ENCODE measurements around the gene TSHZ3. TPM values are rescaled to one million over a fixed set of nuclear protein-coding genes. Genes with fewer than 3 reads are reported as not detected.

TSHZ3 gene
- polyA plus RNA-seq, 1 donor from 2014 or later: not detected

DNA sequence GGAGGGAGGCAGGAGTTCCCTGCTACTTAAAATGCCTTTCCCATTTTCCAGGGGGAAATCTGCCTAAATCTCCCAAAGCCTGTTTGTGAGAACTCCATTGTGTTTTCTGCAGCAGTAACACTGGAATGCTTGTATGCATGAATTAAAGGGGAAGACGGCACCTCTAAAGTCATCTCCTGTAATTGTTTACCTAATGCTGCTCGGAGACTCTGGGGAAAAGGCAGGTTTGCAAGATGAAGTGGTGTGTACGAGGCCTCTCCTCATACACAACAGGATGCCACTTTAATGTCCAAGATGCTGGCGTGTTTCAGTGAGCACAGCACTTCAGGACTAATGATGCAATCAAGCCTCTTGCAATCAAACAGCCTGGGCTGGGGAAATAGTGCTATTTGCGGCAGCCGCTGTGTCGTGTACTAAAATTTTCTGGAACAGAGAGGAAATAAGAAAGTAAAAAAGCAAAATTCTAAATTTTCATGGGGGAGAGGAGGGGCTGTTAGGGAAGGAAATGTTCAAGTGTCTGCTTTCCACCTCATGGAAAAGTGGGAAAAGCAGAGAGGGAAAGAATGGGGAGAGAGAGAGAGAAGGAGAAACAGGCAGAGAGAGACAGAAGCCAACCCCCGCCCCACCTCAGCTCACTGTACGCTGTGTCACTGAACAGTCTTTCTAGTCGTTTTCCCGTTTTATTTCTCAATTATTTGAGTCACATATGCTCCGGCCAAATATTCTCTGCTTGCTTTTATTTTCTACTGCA lies 32.9 kb downstream of the TSHZ3 start:
- Mint-ChIP-seq H3K36me3 (no peaks in the 10 kb centered on the region), H3K27me3 (no peaks in the 10 kb centered on the region), H3K4me1 (no peaks in the 10 kb centered on the region), H3K9me3 (peaks cover 0 to 2% (median 0%) of the 10 kb centered on the region in 3 donors), H3K27ac (no peak overlapping the region), H3K4me3 (no peak overlapping the region)

GRCh38 chr19:31315652-31316051 lies 33.6 kb downstream of the TSHZ3 start:
- no peaks in the 10 kb centered on the region for H3K27me3 Mint-ChIP-seq
- no peaks in the 10 kb centered on the region for H3K4me1 Mint-ChIP-seq

DNA sequence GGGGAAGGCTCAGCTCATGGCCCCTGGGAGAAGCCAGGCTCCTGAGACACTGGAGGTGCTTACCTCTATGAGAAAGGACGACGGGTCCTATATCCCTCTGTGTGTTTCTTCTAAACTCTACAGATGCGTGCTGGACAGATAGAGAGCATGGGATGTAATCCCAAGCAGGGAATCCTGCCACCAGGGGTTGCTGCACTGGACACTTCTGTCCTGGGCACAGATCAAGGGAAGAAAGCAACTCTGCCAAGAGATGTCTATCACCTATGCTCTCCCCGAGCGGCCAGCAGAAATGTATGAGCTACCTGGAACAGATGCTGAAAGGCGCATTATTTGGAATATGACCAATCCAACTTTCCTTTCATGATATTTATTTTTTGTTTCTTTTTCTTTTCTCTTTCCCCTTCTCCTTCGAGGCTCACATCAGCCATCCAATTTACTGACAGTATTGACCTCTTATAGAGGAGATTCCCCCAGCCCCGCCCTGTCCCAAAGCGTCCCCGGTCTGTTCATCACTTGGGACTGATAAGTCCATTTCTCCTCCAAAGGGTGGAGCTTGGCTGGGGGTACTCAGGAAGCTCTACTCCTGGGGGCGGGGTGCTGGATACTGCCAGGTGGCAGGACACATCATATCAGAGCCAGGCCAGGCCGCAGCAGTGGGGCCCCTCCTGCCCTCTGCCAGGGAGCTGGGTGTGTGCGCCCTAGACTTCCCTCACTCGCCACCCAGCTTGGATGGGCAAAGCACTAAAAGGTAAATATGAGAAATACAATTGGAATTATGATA lies 34.2 kb downstream of the TSHZ3 start:
- Mint-ChIP-seq H3K27me3 (no peaks in the 10 kb centered on the region), H3K4me1 (no peaks in the 10 kb centered on the region), H3K36me3 (no peaks in the 10 kb centered on the region), H3K4me3 (no peak overlapping the region), H3K27ac (no peak overlapping the region), H3K9me3 (peaks cover 0 to 3% (median 0%) of the 10 kb centered on the region in 3 donors)

More at GRCh38 chr19:31315652-31316051, 33.6 kb downstream of the TSHZ3 start:
- Mint-ChIP-seq H3K27ac (no peak overlapping the region), H3K36me3 (no peaks in the 10 kb centered on the region), H3K9me3 (peaks cover 0 to 2% (median 0%) of the 10 kb centered on the region in 3 donors), H3K4me3 (no peak overlapping the region)

DNA sequence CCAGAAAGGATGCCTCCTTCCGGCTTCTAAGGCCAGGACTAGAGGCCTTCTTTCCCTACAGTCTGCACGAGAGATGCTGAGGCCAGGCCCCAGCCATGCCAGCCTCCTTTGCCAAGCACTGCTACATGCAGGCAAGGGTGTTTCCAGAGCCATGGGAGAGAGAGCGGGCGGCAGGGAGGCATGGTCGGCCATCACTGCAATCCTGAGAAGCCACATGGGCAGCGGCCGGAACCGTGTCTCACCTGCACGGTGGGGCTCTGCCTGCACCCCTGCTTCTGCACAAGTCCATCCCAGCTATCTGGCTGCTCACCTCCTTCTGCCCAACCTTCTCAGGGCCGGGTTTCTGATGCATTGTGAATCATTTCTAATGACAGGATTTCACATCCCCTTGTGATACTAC lies 35.1 kb downstream of the TSHZ3 start:
- H3K4me3 Mint-ChIP-seq: no peak overlapping the region
- no peaks in the 10 kb centered on the region for H3K27me3 Mint-ChIP-seq
- no peak overlapping the region for H3K27ac Mint-ChIP-seq
- H3K36me3 Mint-ChIP-seq: no peaks in the 10 kb centered on the region
- no peaks in the 10 kb centered on the region for H3K4me1 Mint-ChIP-seq
- peaks cover 0 to 4% (median 0%) of the 10 kb centered on the region in 3 donors for H3K9me3 Mint-ChIP-seq

DNA sequence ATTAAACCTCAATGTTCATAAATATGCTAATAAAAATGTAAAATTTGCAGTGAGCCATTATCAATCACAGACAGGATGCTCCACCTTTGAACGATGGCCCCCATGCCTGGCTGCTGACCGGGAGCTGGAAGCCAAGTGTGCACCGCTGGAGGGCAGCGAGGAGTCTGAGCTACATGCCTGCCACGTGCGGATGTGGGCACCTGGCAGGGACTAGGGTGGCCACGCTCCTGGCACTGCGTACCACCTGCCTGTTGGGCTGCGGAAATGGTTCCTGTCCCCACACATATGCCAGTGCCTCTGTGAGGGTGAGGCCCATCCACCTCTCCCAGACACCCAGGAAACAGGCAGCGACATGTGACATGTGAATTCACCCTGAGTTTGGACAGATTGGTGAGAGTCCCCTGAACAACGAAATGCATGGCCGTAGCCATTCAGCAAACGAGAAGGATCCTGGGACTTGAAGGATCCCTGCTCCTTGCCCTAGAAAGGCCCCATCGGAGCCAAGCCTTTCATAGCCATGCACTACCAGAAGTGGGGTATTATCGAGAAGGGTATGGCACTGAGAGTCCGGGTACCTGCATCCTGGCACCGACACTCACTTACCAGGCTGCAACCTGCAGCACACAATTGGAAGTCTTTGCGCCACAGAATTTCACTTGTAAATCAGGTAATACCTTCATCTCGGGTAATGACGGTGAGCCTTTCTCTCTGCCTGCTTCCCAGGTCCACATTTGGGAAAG lies 35.8 kb downstream of the TSHZ3 start:
- H3K9me3 Mint-ChIP-seq: peaks cover 0 to 4% (median 0%) of the 10 kb centered on the region in 3 donors
- no peak overlapping the region for H3K4me3 Mint-ChIP-seq
- no peaks in the 10 kb centered on the region for H3K36me3 Mint-ChIP-seq
- no peak overlapping the region for H3K27ac Mint-ChIP-seq
- no peaks in the 10 kb centered on the region for H3K4me1 Mint-ChIP-seq
- H3K27me3 Mint-ChIP-seq: no peaks in the 10 kb centered on the region

GRCh38 chr19:31312677-31313244 lies 36.5 kb downstream of the TSHZ3 start:
- Mint-ChIP-seq H3K27me3 (no peaks in the 10 kb centered on the region), H3K4me3 (no peak overlapping the region), H3K9me3 (peaks cover 0 to 4% (median 0%) of the 10 kb centered on the region in 3 donors), H3K4me1 (no peaks in the 10 kb centered on the region), H3K36me3 (peaks cover 2% of the 10 kb centered on the region), H3K27ac (no peak overlapping the region)

GRCh38 chr19:31312009-31312676 lies 37.1 kb downstream of the TSHZ3 start:
- Mint-ChIP-seq H3K27me3 (no peaks in the 10 kb centered on the region), H3K4me3 (no peak overlapping the region), H3K4me1 (no peaks in the 10 kb centered on the region), H3K9me3 (peaks cover 0 to 4% (median 0%) of the 10 kb centered on the region in 3 donors), H3K36me3 (peaks cover 2% of the 10 kb centered on the region), H3K27ac (no peak overlapping the region)

- peaks cover 2% of the 10 kb centered on the region for H3K36me3 Mint-ChIP-seq
- no peaks in the 10 kb centered on the region for H3K27me3 Mint-ChIP-seq
- H3K27ac Mint-ChIP-seq: no peak overlapping the region
- H3K4me3 Mint-ChIP-seq: no peak overlapping the region
- H3K9me3 Mint-ChIP-seq: peaks cover 0 to 6% (median 0%) of the 10 kb centered on the region in 3 donors
- no peaks in the 10 kb centered on the region for H3K4me1 Mint-ChIP-seq
These were observed 38.7 kb downstream of the TSHZ3 start for GRCh38 chr19:31310432-31311133.

- no peak overlapping the region for H3K4me3 Mint-ChIP-seq
- peaks cover 0 to 4% (median 0%) of the 10 kb centered on the region in 3 donors for H3K9me3 Mint-ChIP-seq
- peaks cover 2% of the 10 kb centered on the region for H3K36me3 Mint-ChIP-seq
- no peak overlapping the region for H3K27ac Mint-ChIP-seq
- H3K4me1 Mint-ChIP-seq: no peaks in the 10 kb centered on the region
- H3K27me3 Mint-ChIP-seq: no peaks in the 10 kb centered on the region
These were observed 40.5 kb downstream of the TSHZ3 start for GRCh38 chr19:31308781-31309180.

GRCh38 chr19:31307071-31307669 lies 42.1 kb downstream of the TSHZ3 start:
- no peak overlapping the region for H3K27ac Mint-ChIP-seq
- no peaks in the 10 kb centered on the region for H3K27me3 Mint-ChIP-seq
- H3K4me1 Mint-ChIP-seq: no peaks in the 10 kb centered on the region
- peaks cover 0 to 4% (median 0%) of the 10 kb centered on the region in 3 donors for H3K9me3 Mint-ChIP-seq
- peaks cover 2% of the 10 kb centered on the region for H3K36me3 Mint-ChIP-seq
- no peak overlapping the region for H3K4me3 Mint-ChIP-seq

- Mint-ChIP-seq H3K9me3 (peaks cover 0 to 4% (median 0%) of the 10 kb centered on the region in 3 donors), H3K4me3 (no peak overlapping the region), H3K4me1 (no peaks in the 10 kb centered on the region), H3K27me3 (no peaks in the 10 kb centered on the region), H3K36me3 (peaks cover 2% of the 10 kb centered on the region), H3K27ac (no peak overlapping the region)
These were observed 43.1 kb downstream of the TSHZ3 start for GRCh38 chr19:31306006-31306753.

- H3K27me3 Mint-ChIP-seq: no peaks in the 10 kb centered on the region
- H3K9me3 Mint-ChIP-seq: peaks cover 0 to 2% (median 0%) of the 10 kb centered on the region in 3 donors
- no peaks in the 10 kb centered on the region for H3K4me1 Mint-ChIP-seq
- no peak overlapping the region for H3K27ac Mint-ChIP-seq
- no peak overlapping the region for H3K4me3 Mint-ChIP-seq
- peaks cover 2% of the 10 kb centered on the region for H3K36me3 Mint-ChIP-seq
These were observed 44.4 kb downstream of the TSHZ3 start for GRCh38 chr19:31304831-31305312.

DNA sequence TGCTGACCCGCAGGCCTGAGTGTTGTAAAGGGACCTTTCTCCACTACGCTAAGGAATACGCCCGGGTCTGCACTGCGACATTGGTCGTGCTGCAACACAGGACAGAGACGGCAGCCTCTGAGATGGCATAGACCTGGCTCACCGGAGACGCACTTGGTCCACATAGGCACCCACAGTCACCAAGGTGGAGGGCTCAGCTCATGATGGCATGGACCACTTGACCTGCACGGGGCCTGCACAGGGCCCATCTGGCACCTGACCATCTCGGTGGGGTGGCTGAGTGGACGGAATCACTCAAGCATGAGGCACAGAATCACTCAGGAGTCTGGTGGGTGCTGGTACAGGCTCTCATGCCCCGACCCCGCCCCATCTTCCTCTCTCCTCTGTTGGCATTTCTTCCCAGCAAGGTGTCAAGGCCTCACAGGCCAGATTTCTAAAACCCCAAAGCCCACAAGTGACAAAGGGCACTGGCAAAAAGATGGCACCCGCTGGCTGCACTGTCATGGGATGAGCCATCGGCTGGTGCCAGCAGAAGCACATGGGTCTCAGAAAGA lies 45.9 kb downstream of the TSHZ3 start:
- no peak overlapping the region for H3K27ac Mint-ChIP-seq
- H3K4me3 Mint-ChIP-seq: no peak overlapping the region
- no peaks in the 10 kb centered on the region for H3K27me3 Mint-ChIP-seq
- H3K36me3 Mint-ChIP-seq: peaks cover 2% of the 10 kb centered on the region
- no peaks in the 10 kb centered on the region for H3K4me1 Mint-ChIP-seq
- H3K9me3 Mint-ChIP-seq: peaks cover 0 to 2% (median 0%) of the 10 kb centered on the region in 3 donors

All from IgD-negative memory B cell (primary cell).